Mesenchymal stem cell (in vitro differentiated cells and primary cell): ENCODE measurements around the gene WBP1L.
A peak's percentile ranks its signal among the peaks of the same experiment; 100 is the strongest.

Source experiments
- DNase-seq: peaks from one replicate; pipeline ENCODE4 v3.0.0-alpha.2; 2013
- H2AFZ ChIP-seq: one replicate; pipeline ENCODE4 v1.6.1; 2013; ENCODE audit warnings: low read depth, mild to moderate bottlenecking, control low read depth, inconsistent platforms, low read length, moderate library complexity
- H2AK5ac ChIP-seq: 2 replicates; pipeline ENCODE4 v1.6.1; 2013; ENCODE audit warnings: low read length, moderate library complexity, mild to moderate bottlenecking, inconsistent platforms; ENCODE audit not compliant: severe bottlenecking
- H2BK120ac ChIP-seq: one replicate; pipeline ENCODE4 v1.6.1; 2013; ENCODE audit warnings: low read depth, mild to moderate bottlenecking, inconsistent platforms, low read length, moderate library complexity
- H2BK12ac ChIP-seq, 2 experiments: one replicate each; pipeline ENCODE4 v1.6.1; 2013; ENCODE audit warnings: inconsistent platforms in 2 of 2, low read length in 2 of 2, mild to moderate bottlenecking in 2 of 2, moderate library complexity in 2 of 2, control low read depth in 1 of 2
- H2BK15ac ChIP-seq: one replicate; pipeline ENCODE4 v1.6.1; 2013; ENCODE audit warnings: mild to moderate bottlenecking, low read depth, inconsistent platforms; ENCODE audit not compliant: poor library complexity, severe bottlenecking
- H2BK5ac ChIP-seq: 2 replicates; pipeline ENCODE4 v1.6.1; 2013; ENCODE audit warnings: low read depth, mild to moderate bottlenecking, low read length, control low read depth, inconsistent platforms; ENCODE audit not compliant: poor library complexity, severe bottlenecking
- H3K14ac ChIP-seq, 2 experiments: one replicate each; pipeline ENCODE4 v1.6.1; 2013; ENCODE audit warnings: inconsistent platforms in 2 of 2, low read length in 2 of 2, control low read depth in 1 of 2, mild to moderate bottlenecking in 1 of 2, moderate library complexity in 1 of 2
- H3K18ac ChIP-seq, 2 experiments: one replicate each; pipeline ENCODE4 v1.6.1; 2013; ENCODE audit warnings: inconsistent platforms in 2 of 2, low read length in 2 of 2, control low read depth in 1 of 2, low read depth in 1 of 2, mild to moderate bottlenecking in 1 of 2
- H3K23ac ChIP-seq, 2 experiments: one replicate each; pipeline ENCODE4 v1.6.1; 2013; ENCODE audit warnings: inconsistent platforms in 2 of 2, low read length in 2 of 2, mild to moderate bottlenecking in 2 of 2, moderate library complexity in 2 of 2, control low read depth in 1 of 2
- H3K27ac ChIP-seq: 2 replicates; pipeline ENCODE4 v1.5.1; 2013; ENCODE audit warnings: mild to moderate bottlenecking, moderate library complexity, low read length, control low read depth, inconsistent platforms; ENCODE audit not compliant: poor library complexity, severe bottlenecking
- H3K27me3 ChIP-seq, 2 experiments: 2 replicates each; pipeline versions ENCODE4 v1.6.1 to v1.7.0; 2013; ENCODE audit warnings: low read length in 2 of 2, mild to moderate bottlenecking in 2 of 2, moderate library complexity in 2 of 2, control low read depth in 1 of 2, inconsistent platforms in 1 of 2; ENCODE audit not compliant: control insufficient read depth in 1 of 2, insufficient read depth in 1 of 2
- H3K36me3 ChIP-seq, 2 experiments: 2 replicates each; pipeline versions ENCODE4 v1.6.1 to v1.7.0; 2013; ENCODE audit warnings: low read length in 2 of 2, control low read depth in 1 of 2, inconsistent platforms in 1 of 2, low read depth in 1 of 2, mild to moderate bottlenecking in 1 of 2; ENCODE audit not compliant: insufficient read depth in 2 of 2, control insufficient read depth in 1 of 2
- H3K4ac ChIP-seq, 2 experiments: one replicate each; pipeline ENCODE4 v1.6.1; 2013; ENCODE audit warnings: inconsistent platforms in 2 of 2, low read length in 2 of 2, mild to moderate bottlenecking in 2 of 2, moderate library complexity in 2 of 2, control low read depth in 1 of 2, low read depth in 1 of 2
- H3K4me1 ChIP-seq: 2 replicates; pipeline ENCODE4 v1.6.1; 2013; ENCODE audit warnings: low read depth, low read length, control low read depth; ENCODE audit not compliant: control insufficient read depth, insufficient read depth
- H3K4me2 ChIP-seq: 2 replicates; pipeline ENCODE4 v1.6.1; 2013; ENCODE audit warnings: low read length, mild to moderate bottlenecking, inconsistent platforms; ENCODE audit not compliant: poor library complexity, severe bottlenecking
- H3K4me3 ChIP-seq, 2 experiments: 2 replicates each; pipeline versions ENCODE4 v1.5.1 to v1.7.0; 2013; ENCODE audit warnings: low read length in 2 of 2, mild to moderate bottlenecking in 2 of 2, control low read depth in 1 of 2, low read depth in 1 of 2; ENCODE audit not compliant: insufficient read depth in 1 of 2
- H3K79me1 ChIP-seq: replicated peaks from 2 replicates; pipeline ENCODE4 v1.6.1; 2013; ENCODE audit warnings: mild to moderate bottlenecking, control low read depth, low read length, inconsistent platforms; ENCODE audit not compliant: poor library complexity, severe bottlenecking
- H3K9ac ChIP-seq: 2 replicates; pipeline ENCODE4 v1.7.0; 2013; ENCODE audit warnings: mild to moderate bottlenecking, low read length, moderate library complexity
- H3K9me3 ChIP-seq: 2 replicates; pipeline ENCODE4 v1.7.0; 2013; ENCODE audit warnings: mild to moderate bottlenecking, low read length; ENCODE audit not compliant: control insufficient read depth
- H4K8ac ChIP-seq: one replicate; pipeline ENCODE4 v1.6.1; 2013; ENCODE audit warnings: inconsistent platforms, mild to moderate bottlenecking, low read length, moderate library complexity
- H4K91ac ChIP-seq: one replicate; pipeline ENCODE4 v1.6.1; 2013; ENCODE audit warnings: mild to moderate bottlenecking, low read length, inconsistent platforms
- WGBS: methylation state at CpG from one replicate; pipeline ENCODE4 v1.1.7; 2013; ENCODE audit warnings: mixed read lengths; 5-methylcytosine and 5-hydroxymethylcytosine counted together

WBP1L gene

DNA sequence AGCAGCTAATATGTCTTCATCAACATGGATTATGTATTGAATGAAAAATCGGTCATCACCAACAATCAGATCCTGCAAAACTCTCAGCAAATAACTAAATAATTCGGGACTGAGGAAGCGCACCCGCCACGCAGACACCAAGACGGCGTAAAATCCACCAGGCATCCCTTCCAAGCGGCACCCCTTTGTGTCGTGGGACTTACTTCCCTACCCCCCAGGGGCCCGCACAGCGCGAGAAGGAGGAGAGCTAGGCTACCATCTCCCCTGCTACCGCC lies 30.3 kb upstream of the WBP1L start:
- peak overlapping the region in 1 of 2 experiments; percentile 66 for H3K23ac ChIP-seq
- no peak for DNase-seq
- H3K79me1 ChIP-seq, result peaks cover 16% of the 10 kb centered on the region
- no peaks in the 10 kb centered on the region for H3K9me3 ChIP-seq
- no peak overlapping the region for H4K8ac ChIP-seq
- peak overlapping the region; percentile 91 to 98 for H3K18ac ChIP-seq
- H2AK5ac ChIP-seq, result no peak overlapping the region
- H2BK5ac ChIP-seq, result peak overlapping the region; percentile 69
- H3K4me1 ChIP-seq, result peaks cover 16% of the 10 kb centered on the region
- peak overlapping the region; percentile 88 for H2BK120ac ChIP-seq
- H2AFZ ChIP-seq, result peak overlapping the region; percentile 51
- peak overlapping the region; percentile 84 to 91 for H3K4me3 ChIP-seq
- peak overlapping the region; percentile 5 to 95 for H3K4ac ChIP-seq
- peak overlapping the region in 1 of 2 experiments; percentile 63 for H2BK12ac ChIP-seq
- H2BK15ac ChIP-seq, result peak overlapping the region; percentile 60
- H3K36me3 ChIP-seq, result peaks cover 0 to 6% of the 10 kb centered on the region in 2 experiments
- H4K91ac ChIP-seq, result peak overlapping the region; percentile 43
- H3K14ac ChIP-seq, result peak overlapping the region in 1 of 2 experiments; percentile 95
- 0% methylated on average over 13 of the region's 13 CpGs for WGBS
- H3K9ac ChIP-seq, result peak overlapping the region; percentile 96
- H3K27ac ChIP-seq, result peak overlapping the region; percentile 92
- no peaks in the 10 kb centered on the region for H3K27me3 ChIP-seq
- peak overlapping the region; percentile 68 for H3K4me2 ChIP-seq

DNA sequence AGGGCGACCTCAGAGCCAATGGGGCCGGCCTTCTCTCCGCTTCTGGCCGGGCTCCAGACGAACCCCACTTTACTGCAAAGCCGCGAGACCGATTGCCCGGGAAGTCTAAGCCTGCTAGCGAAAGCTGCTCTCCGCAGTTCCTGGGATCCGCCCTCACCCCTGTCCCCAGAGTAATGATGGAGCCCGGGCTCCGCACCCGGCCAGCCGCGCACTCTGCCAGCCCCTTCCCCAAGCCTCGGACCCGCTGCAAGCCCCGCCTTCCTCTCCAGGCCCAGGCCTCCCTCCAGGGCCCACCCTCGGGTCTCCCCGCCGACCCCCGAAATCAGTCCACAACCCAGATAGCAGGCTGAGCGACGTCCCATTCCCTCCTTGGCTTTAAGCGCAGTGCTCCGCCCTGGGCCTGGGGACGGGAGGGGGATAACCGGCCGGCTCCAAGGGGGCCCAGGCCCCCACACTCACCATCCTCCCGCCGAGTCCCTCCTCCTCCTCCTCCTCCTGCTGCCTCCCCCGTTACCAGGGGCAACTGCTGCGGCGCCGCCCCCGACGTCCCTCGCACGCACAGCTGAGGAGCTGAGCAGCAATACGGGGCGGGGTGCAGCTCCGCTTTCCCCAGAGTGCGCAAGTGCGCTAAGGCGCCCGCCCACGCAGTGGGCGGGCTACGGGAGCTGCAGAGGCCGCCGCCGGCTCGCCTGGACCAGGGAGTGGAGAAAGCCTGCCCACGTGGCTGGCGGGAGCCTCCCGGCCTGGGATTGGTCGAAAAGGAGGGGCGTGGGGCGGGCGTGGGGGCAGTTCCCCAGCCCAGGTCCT lies 29.7 kb upstream of the WBP1L start, which contains the start of gene ARL3:
TSS of gene ARL3 (minus strand) at position 584 of the 807 bp plus-strand sequence. CDS start at position 462, 122 bp downstream.
- Histone ChIP-seq H3K18ac (peak within 1 kb of the TSS; percentile 91 to 98), H4K8ac (peak within 1 kb of the TSS; percentile 59), H3K4me3 (peak within 1 kb of the TSS; percentile 84 to 94), H2BK5ac (peak within 1 kb of the TSS; percentile 69), H3K9me3 (no peaks in the 10 kb centered on the region), H3K9ac (peak within 1 kb of the TSS; percentile 96), H3K4me2 (peak within 1 kb of the TSS; percentile 89), H2BK120ac (peak within 1 kb of the TSS; percentile 88), H3K79me1 (peaks cover 16% of the 10 kb centered on the region), H3K4me1 (peaks cover 19% of the 10 kb centered on the region), H3K14ac (peak within 1 kb of the TSS in 1 of 2 experiments; percentile 95), H3K4ac (peak within 1 kb of the TSS; percentile 79 to 95), H2BK12ac (peak within 1 kb of the TSS; percentile 80 to 99), H2AFZ (peak within 1 kb of the TSS; percentile 69), H2AK5ac (no peak within 1 kb of the TSS), H2BK15ac (peak within 1 kb of the TSS; percentile 84), H3K36me3 (peaks cover 0 to 6% of the 10 kb centered on the region in 2 experiments), H4K91ac (peak within 1 kb of the TSS; percentile 87), H3K27ac (peak within 1 kb of the TSS; percentile 92), H3K27me3 (no peaks in the 10 kb centered on the region), H3K23ac (peak within 1 kb of the TSS in 1 of 2 experiments; percentile 66)
- peak; percentile 99 for DNase-seq
- WGBS, result under 1% methylated on average over 60 of the region's 62 CpGs

DNA sequence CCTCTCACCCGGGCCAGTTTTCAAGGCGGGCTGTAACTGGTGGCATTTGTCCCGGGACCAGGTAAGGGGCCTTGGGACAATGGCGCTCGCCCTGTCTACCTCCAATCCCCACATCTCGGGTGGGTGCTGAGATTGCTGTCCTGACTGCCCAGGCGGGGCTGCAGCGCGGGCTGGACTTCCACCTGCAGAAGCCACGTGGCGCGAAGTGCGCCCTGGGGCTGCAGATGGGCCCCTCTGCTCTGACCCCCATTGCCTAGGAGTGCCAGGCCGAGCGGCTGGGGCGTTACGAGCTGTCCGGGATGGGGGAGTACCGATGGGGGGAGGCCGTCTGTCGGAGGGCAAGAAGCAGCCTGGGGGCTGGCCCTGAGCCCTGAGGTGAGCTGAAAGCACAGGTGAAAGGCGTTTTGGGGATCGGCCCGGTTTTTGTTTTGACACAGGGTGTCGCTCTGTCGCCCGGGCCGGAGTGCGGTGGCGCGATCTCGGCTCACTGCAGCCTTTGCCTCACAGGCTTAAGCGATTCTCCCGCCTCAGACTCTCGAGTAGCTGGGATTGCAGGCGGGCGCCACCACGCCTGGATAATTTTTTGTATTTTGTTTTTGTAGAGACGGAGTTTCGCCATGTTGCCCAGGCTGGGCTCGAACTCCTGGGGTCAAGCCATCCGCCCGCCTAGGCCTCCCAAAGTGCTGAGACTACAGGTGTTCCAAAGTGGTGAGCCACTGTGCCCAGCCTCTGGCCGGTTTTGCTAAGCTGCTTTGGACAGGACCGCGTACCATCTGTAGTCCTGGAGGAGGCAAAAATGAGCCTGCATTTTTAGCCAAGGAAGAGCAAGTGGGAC lies 28.9 kb upstream of the WBP1L start, which contains the start of gene SFXN2:
TSS of gene SFXN2 (plus strand) at position 16 of the 835 bp plus-strand sequence. CDS start 12,001 bp downstream, outside the sequence.
- H3K18ac ChIP-seq, result peak within 1 kb of the TSS; percentile 91 to 98
- H3K79me1 ChIP-seq, result peaks cover 16% of the 10 kb centered on the region
- H4K91ac ChIP-seq, result peak within 1 kb of the TSS; percentile 87
- peak within 1 kb of the TSS; percentile 79 to 95 for H3K4ac ChIP-seq
- peak within 1 kb of the TSS; percentile 45 for H2AK5ac ChIP-seq
- H3K14ac ChIP-seq, result peak within 1 kb of the TSS in 1 of 2 experiments; percentile 95
- H2AFZ ChIP-seq, result peak within 1 kb of the TSS; percentile 69
- peak within 1 kb of the TSS; percentile 84 to 94 for H3K4me3 ChIP-seq
- peak within 1 kb of the TSS; percentile 92 for H3K27ac ChIP-seq
- peak within 1 kb of the TSS; percentile 59 for H4K8ac ChIP-seq
- H3K4me2 ChIP-seq, result peak within 1 kb of the TSS; percentile 89
- WGBS, result 3% methylated on average over 46 of the region's 46 CpGs
- peak within 1 kb of the TSS; percentile 84 for H2BK15ac ChIP-seq
- H3K27me3 ChIP-seq, result no peaks in the 10 kb centered on the region
- H3K9me3 ChIP-seq, result no peaks in the 10 kb centered on the region
- H3K36me3 ChIP-seq, result peaks cover 0 to 6% of the 10 kb centered on the region in 2 experiments
- H3K23ac ChIP-seq, result peak within 1 kb of the TSS in 1 of 2 experiments; percentile 66
- peak within 1 kb of the TSS; percentile 80 to 99 for H2BK12ac ChIP-seq
- H3K4me1 ChIP-seq, result peaks cover 22% of the 10 kb centered on the region
- no peak for DNase-seq
- peak within 1 kb of the TSS; percentile 88 for H2BK120ac ChIP-seq
- peak within 1 kb of the TSS; percentile 69 for H2BK5ac ChIP-seq
- H3K9ac ChIP-seq, result peak within 1 kb of the TSS; percentile 96
